Colonic mucosa (tissue), 4 donors: ENCODE results near the gene SLIT3. TPM values are rescaled to one million over a fixed set of nuclear protein-coding genes. Genes with fewer than 3 reads are reported as not detected.

Experiments
- DNase-seq: peaks from one replicate; pipeline ENCODE4 v3.0.0-alpha.2; 2020
- H3K27ac ChIP-seq: fragments of 200-600 bp; one replicate; pipeline ENCODE4 v1.8.0; 2021
- H3K27me3 ChIP-seq: fragments of 200-600 bp; one replicate; pipeline ENCODE4 v1.8.0; 2021
- H3K36me3 ChIP-seq: fragments of 200-600 bp; one replicate; pipeline ENCODE4 v1.8.0; 2021
- H3K4me1 ChIP-seq: fragments of 200-600 bp; one replicate; pipeline ENCODE4 v1.8.0; 2021; ENCODE audit warnings: mild to moderate bottlenecking
- H3K4me3 ChIP-seq: fragments of 200-600 bp; one replicate; pipeline ENCODE4 v1.8.0; 2021
- H3K9ac ChIP-seq, 2 donors: one replicate each; pipeline ENCODE4 v1.7.0; 2013; ENCODE audit warnings: control low read depth in 2 of 2, low read depth in 2 of 2, low read length in 2 of 2
- H3K9me3 ChIP-seq: fragments of 200-600 bp; one replicate; pipeline ENCODE4 v1.8.0; 2021
- intact Hi-C: fragments of 100-400 bp; cut with DNase I; formaldehyde crosslinking; loops from one replicate; pipeline ENCODE4 v1.14.1; 2022
- total RNA-seq, 2 donors: library from RNA; stranded (reverse); fragmentation: NEBNext Ultra II Directional in 1 of 2; extraction: Animal tissue kit (Norgen Biotek cat#: 25700) in 1 of 2; gene quantifications; one replicate each; pipeline ENCODE4 v1.2.1, GENCODE V29; 2021
- TF ChIP-seq, protein P1 (sequence below): fragments of 200-600 bp; IDR thresholded peaks from one replicate; pipeline ENCODE4 v1.8.0; 2022; ENCODE audit warnings: antibody characterized with exemption, mild to moderate bottlenecking
- donor health status: healthy.
- donor health status: DM: no; HTN: no; CAD: no.
- donor health status: DM: no; HTN: no; CAD: no.

Gene SLIT3
- total RNA-seq, 2 donors from 2014 or later = 3.4 to 7.6 TPM

- Histone ChIP-seq H3K9me3 (no peaks in the 10 kb centered on the region), H3K27me3 (no peaks in the 10 kb centered on the region), H3K36me3 (no peaks in the 10 kb centered on the region), H3K27ac (no peak overlapping the region), H3K4me3 (no peak overlapping the region), H3K9ac (no peak overlapping the region), H3K4me1 (no peaks in the 10 kb centered on the region)
- no peak for DNase-seq
- TF ChIP-seq, protein P1, sequence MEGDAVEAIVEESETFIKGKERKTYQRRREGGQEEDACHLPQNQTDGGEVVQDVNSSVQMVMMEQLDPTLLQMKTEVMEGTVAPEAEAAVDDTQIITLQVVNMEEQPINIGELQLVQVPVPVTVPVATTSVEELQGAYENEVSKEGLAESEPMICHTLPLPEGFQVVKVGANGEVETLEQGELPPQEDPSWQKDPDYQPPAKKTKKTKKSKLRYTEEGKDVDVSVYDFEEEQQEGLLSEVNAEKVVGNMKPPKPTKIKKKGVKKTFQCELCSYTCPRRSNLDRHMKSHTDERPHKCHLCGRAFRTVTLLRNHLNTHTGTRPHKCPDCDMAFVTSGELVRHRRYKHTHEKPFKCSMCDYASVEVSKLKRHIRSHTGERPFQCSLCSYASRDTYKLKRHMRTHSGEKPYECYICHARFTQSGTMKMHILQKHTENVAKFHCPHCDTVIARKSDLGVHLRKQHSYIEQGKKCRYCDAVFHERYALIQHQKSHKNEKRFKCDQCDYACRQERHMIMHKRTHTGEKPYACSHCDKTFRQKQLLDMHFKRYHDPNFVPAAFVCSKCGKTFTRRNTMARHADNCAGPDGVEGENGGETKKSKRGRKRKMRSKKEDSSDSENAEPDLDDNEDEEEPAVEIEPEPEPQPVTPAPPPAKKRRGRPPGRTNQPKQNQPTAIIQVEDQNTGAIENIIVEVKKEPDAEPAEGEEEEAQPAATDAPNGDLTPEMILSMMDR = no peak
- intact Hi-C loops = no loop called here
These were observed 105.3 kb downstream of the SLIT3 start for GRCh38 chr5:169195601-169196000.

- H3K4me3 ChIP-seq = no peak overlapping the region
- H3K9me3 ChIP-seq = no peaks in the 10 kb centered on the region
- H3K4me1 ChIP-seq = no peaks in the 10 kb centered on the region
- no peak for DNase-seq
- no peaks in the 10 kb centered on the region for H3K36me3 ChIP-seq
- no peaks in the 10 kb centered on the region for H3K27me3 ChIP-seq
- no peak overlapping the region for H3K27ac ChIP-seq
- intact Hi-C loops = no loop called here
- no peak overlapping the region for H3K9ac ChIP-seq
- TF ChIP-seq, protein P1 = no peak
These were observed 108.4 kb downstream of the SLIT3 start for GRCh38 chr5:169192536-169192935.

GRCh38 chr5:169190849-169191248 lies 110.1 kb downstream of the SLIT3 start:
- Histone ChIP-seq H3K36me3 (no peaks in the 10 kb centered on the region), H3K4me3 (no peak overlapping the region), H3K9me3 (no peaks in the 10 kb centered on the region), H3K27me3 (no peaks in the 10 kb centered on the region), H3K27ac (no peak overlapping the region), H3K9ac (no peak overlapping the region), H3K4me1 (no peaks in the 10 kb centered on the region)
- intact Hi-C loops = no loop called here
- DNase-seq = no peak
- TF ChIP-seq, protein P1 = no peak

DNA sequence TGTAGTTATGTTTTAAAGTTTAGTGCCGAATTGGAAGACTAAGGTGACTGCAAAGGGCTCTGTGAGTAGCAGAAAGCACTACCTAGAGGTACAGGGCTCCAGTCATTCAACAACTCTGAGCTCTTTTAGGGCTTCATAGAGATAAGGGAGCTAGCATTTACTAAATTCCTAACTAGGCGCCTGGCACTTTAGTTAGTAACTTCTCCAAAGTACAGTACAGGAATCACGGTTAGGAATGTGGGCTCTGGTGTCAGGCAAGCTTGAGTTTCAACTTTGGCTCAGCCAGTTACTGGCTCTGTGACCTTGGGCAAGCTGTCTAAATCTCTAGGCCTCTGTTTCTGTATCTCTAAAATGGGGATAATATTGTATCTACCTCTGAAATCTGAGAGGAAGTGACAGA lies 115.3 kb downstream of the SLIT3 start:
- Histone ChIP-seq H3K9me3 (no peaks in the 10 kb centered on the region), H3K4me1 (no peaks in the 10 kb centered on the region), H3K27ac (no peak overlapping the region), H3K9ac (no peak overlapping the region), H3K27me3 (no peaks in the 10 kb centered on the region), H3K4me3 (no peak overlapping the region), H3K36me3 (no peaks in the 10 kb centered on the region)
- intact Hi-C loops = no loop called here
- TF ChIP-seq, protein P1 = no peak
- no peak for DNase-seq

DNA sequence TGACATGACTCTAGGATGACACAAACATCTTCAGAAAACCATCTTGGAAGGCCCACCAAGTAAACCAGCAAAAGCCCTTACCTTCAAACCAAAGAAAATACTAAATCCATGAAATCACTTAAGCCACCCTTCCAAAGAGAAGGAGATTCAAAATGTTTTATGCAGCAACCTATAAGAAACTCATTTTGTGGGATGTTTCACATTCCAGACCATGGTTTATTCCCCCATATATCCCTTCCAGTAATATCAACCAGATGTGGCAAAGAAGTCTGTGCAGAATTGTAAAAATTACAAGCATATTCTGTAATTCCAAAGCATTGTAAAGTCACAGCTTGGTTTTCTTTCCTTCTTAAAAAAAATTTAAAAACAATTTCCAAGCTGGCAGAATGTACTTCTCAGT lies 117.4 kb downstream of the SLIT3 start:
- no peaks in the 10 kb centered on the region for H3K9me3 ChIP-seq
- H3K36me3 ChIP-seq = no peaks in the 10 kb centered on the region
- intact Hi-C loops = no loop called here
- no peak overlapping the region for H3K4me3 ChIP-seq
- H3K27me3 ChIP-seq = no peaks in the 10 kb centered on the region
- no peaks in the 10 kb centered on the region for H3K4me1 ChIP-seq
- no peak overlapping the region for H3K9ac ChIP-seq
- TF ChIP-seq, protein P1 = no peak
- no peak for DNase-seq
- no peak overlapping the region for H3K27ac ChIP-seq

DNA sequence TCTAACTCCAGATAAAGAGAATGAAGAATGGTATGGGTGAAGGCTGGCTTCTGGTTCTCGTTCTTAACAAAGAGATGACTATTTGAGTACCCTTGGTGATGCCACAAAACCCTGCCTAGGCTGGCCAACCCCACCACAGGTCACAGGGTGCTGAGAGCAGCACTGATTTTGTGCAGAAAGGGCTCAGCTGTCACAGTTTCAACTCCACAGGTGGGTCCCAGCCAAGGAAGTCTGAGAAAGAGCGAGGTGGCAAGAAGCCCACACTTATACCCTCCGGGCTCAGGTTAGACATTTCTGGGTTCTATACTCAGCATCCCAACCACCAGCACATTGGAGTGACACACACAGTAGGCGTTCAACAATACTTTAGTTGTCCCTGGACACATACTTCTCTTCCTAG lies 118.1 kb downstream of the SLIT3 start:
- intact Hi-C loops = no loop called here
- H3K36me3 ChIP-seq = no peaks in the 10 kb centered on the region
- H3K9me3 ChIP-seq = no peaks in the 10 kb centered on the region
- TF ChIP-seq, protein P1 = no peak
- H3K27me3 ChIP-seq = no peaks in the 10 kb centered on the region
- no peak overlapping the region for H3K9ac ChIP-seq
- DNase-seq = no peak
- no peaks in the 10 kb centered on the region for H3K4me1 ChIP-seq
- no peak overlapping the region for H3K4me3 ChIP-seq
- H3K27ac ChIP-seq = no peak overlapping the region
